ENCODE data around the gene DNAJC5G.

DNA sequence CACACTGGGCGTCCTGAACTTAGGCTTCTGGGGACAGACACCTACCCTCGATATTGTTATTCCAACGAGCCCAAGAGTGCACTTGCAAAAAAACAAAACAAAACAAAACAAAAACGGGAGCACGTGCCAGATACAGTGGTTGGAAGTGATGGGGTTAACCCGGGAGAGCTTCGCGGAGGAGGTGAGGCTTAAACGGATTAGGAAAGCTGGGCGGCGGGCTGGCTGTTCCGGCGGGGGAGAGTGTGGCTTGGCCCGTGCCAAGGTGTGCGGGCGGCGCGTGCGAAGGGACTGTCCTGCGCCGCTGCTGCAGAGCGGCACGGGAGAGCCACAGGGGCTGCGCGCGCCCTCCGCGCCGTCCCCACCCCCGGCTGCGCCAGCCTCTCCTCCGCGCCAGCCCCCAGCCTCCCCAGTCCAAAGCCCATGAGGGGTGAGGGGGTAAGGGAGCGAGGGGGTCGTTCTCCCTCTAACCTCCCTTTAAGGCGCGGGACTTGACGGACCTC, 10.9 kb upstream of the DNAJC5G start:
- TF ChIP-seq, protein P1, sequence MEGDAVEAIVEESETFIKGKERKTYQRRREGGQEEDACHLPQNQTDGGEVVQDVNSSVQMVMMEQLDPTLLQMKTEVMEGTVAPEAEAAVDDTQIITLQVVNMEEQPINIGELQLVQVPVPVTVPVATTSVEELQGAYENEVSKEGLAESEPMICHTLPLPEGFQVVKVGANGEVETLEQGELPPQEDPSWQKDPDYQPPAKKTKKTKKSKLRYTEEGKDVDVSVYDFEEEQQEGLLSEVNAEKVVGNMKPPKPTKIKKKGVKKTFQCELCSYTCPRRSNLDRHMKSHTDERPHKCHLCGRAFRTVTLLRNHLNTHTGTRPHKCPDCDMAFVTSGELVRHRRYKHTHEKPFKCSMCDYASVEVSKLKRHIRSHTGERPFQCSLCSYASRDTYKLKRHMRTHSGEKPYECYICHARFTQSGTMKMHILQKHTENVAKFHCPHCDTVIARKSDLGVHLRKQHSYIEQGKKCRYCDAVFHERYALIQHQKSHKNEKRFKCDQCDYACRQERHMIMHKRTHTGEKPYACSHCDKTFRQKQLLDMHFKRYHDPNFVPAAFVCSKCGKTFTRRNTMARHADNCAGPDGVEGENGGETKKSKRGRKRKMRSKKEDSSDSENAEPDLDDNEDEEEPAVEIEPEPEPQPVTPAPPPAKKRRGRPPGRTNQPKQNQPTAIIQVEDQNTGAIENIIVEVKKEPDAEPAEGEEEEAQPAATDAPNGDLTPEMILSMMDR (IDR thresholded peaks at IDR 0.05): no peak
- TF ChIP-seq POLR2A (IDR thresholded peaks at IDR 0.05): no peak
